A673 (cell line): ENCODE data around the gene AP3D1.

Experiments
- EZH2 ChIP-seq: fragments of 200-600 bp; sonication (generic); IDR thresholded peaks from 2 replicates; pipeline ENCODE4 v1.6.1; 2017; ENCODE audit warnings: borderline replicate concordance, low read depth, mild to moderate bottlenecking, mixed read lengths, antibody characterized with exemption, low read length; ENCODE audit not compliant: poor library complexity, severe bottlenecking
- TF ChIP-seq, protein P1 (sequence below): fragments of 300-800, 200-600 bp; sonication (generic); conservative IDR thresholded peaks from 2 replicates; pipeline ENCODE4 v1.5.1; 2017; ENCODE audit warnings: low read depth, mild to moderate bottlenecking, antibody characterized with exemption, low read length, moderate library complexity, mixed read lengths

DNA sequence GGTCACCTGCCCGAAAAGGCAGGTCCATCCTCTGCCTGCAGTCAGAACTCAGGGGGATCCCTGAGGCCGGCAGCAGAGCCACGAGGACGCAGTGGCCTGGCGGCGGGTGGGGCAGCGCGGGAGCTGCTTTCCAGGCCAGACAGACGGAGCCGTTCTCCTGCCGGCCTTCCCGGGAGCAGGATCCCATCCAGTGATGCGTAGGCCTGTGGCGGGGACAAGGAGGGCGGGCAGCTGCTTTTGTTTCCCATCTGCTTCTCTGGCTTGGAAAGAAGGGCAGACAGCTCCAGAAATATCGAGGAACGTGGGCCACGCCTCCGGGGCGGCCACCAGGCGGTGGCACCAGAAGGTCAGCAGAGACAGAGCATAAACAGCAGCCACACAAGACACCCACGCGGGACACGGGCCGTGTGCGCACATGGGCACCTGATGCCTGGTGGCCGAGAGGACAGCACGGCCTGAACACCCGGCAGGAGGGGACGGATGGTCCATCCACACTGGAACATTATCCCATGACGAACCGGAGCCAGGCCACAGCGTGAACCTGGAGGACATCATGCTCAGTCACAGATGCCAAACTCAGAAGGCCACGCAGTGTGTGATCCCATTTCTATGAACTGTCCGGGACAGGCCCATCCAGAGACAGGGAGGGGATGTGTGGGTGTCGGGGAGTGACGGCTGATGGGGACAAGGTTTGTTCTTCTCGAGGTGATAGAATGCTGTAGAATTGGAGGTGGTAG is 86.4 kb downstream of the AP3D1 start:
- no peak for TF ChIP-seq EZH2
- TF ChIP-seq, protein P1, sequence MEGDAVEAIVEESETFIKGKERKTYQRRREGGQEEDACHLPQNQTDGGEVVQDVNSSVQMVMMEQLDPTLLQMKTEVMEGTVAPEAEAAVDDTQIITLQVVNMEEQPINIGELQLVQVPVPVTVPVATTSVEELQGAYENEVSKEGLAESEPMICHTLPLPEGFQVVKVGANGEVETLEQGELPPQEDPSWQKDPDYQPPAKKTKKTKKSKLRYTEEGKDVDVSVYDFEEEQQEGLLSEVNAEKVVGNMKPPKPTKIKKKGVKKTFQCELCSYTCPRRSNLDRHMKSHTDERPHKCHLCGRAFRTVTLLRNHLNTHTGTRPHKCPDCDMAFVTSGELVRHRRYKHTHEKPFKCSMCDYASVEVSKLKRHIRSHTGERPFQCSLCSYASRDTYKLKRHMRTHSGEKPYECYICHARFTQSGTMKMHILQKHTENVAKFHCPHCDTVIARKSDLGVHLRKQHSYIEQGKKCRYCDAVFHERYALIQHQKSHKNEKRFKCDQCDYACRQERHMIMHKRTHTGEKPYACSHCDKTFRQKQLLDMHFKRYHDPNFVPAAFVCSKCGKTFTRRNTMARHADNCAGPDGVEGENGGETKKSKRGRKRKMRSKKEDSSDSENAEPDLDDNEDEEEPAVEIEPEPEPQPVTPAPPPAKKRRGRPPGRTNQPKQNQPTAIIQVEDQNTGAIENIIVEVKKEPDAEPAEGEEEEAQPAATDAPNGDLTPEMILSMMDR: no peak
